ENCODE data around the gene TLR1.

TLR1 gene

GRCh38 chr4:38751341-38752010, 53.1 kb downstream of the TLR1 start:
- Histone ChIP-seq H3K4me3 (ENCODE audit: low read length) (no peak overlapping the region), H3K27me3 (ENCODE audit: low read depth, low read length) (no peaks in the 10 kb centered on the region), H3K4me2 (ENCODE audit: low read length) (no peak overlapping the region), H3K4me1 (ENCODE audit: low read length) (peaks cover 4% of the 10 kb centered on the region; the same call in 1 of the 2 replicates), H3K79me2 (ENCODE audit: low read length) (no peaks in the 10 kb centered on the region), H3K36me3 (replicated peaks; ENCODE audit: low read depth, low read length) (peaks cover 10% of the 10 kb centered on the region), H4K20me1 (ENCODE audit: insufficient read depth, low read length) (no peaks in the 10 kb centered on the region), H3K27ac (ENCODE audit: low read length) (no peak overlapping the region), H2AFZ (ENCODE audit: low read depth, low read length) (no peak overlapping the region), H3K9me3 (ENCODE audit: insufficient read depth, low read length) (0 out of 2 replicates have a peak, but pooled peaks cover 3% of the 10 kb centered on the region), H3K9ac (ENCODE audit: low read length) (no peak overlapping the region)
- TF ChIP-seq, protein P1, sequence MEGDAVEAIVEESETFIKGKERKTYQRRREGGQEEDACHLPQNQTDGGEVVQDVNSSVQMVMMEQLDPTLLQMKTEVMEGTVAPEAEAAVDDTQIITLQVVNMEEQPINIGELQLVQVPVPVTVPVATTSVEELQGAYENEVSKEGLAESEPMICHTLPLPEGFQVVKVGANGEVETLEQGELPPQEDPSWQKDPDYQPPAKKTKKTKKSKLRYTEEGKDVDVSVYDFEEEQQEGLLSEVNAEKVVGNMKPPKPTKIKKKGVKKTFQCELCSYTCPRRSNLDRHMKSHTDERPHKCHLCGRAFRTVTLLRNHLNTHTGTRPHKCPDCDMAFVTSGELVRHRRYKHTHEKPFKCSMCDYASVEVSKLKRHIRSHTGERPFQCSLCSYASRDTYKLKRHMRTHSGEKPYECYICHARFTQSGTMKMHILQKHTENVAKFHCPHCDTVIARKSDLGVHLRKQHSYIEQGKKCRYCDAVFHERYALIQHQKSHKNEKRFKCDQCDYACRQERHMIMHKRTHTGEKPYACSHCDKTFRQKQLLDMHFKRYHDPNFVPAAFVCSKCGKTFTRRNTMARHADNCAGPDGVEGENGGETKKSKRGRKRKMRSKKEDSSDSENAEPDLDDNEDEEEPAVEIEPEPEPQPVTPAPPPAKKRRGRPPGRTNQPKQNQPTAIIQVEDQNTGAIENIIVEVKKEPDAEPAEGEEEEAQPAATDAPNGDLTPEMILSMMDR (IDR thresholded peaks at IDR 0.05; ENCODE audit: low read depth, low read length): no peak
- no peak for TF ChIP-seq EZH2phosphoT487 (IDR thresholded peaks at IDR 0.05; ENCODE audit: low read depth)

GRCh38 chr4:38749336-38749735, 55.3 kb downstream of the TLR1 start:
- Histone ChIP-seq H3K27ac (ENCODE audit: low read length) (no peak overlapping the region), H3K27me3 (ENCODE audit: low read depth, low read length) (no peaks in the 10 kb centered on the region), H3K9me3 (ENCODE audit: insufficient read depth, low read length) (0 out of 2 replicates have a peak, but pooled peaks cover 3% of the 10 kb centered on the region), H2AFZ (ENCODE audit: low read depth, low read length) (no peak overlapping the region), H3K4me2 (ENCODE audit: low read length) (no peak overlapping the region), H3K36me3 (replicated peaks; ENCODE audit: low read depth, low read length) (peaks cover 10% of the 10 kb centered on the region), H3K9ac (ENCODE audit: low read length) (no peak overlapping the region), H3K4me1 (ENCODE audit: low read length) (peaks cover 5% of the 10 kb centered on the region), H3K79me2 (ENCODE audit: low read length) (no peaks in the 10 kb centered on the region), H4K20me1 (ENCODE audit: insufficient read depth, low read length) (no peaks in the 10 kb centered on the region), H3K4me3 (ENCODE audit: low read length) (no peak overlapping the region)
- TF ChIP-seq, protein P1 (IDR thresholded peaks at IDR 0.05; ENCODE audit: low read depth, low read length): no peak
- no peak for TF ChIP-seq EZH2phosphoT487 (IDR thresholded peaks at IDR 0.05; ENCODE audit: low read depth)

DNA sequence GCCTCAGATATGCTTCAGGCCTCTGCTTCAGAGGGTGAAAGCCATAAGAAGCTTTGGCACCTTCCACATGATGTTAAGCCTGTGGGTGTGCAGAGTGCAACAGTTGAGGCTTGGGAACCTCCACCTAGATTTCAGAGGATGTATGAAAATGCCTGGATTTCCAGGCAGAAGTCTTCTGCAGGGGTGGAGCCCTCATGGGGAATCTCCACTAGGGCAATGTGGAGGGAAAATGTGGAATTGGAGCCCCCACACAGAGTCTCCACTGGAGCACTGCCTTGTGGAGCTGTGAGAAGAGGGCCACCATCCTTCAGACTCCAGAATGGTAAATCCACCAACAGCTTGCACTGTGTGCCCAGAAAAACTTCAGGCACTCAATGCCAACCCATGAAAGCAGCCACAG, 57.0 kb downstream of the TLR1 start:
- Histone ChIP-seq H3K4me1 (ENCODE audit: low read length) (peaks cover 22% of the 10 kb centered on the region), H3K27me3 (ENCODE audit: low read depth, low read length) (no peaks in the 10 kb centered on the region), H3K9me3 (ENCODE audit: insufficient read depth, low read length) (0 out of 2 replicates have a peak, but pooled peaks cover 3% of the 10 kb centered on the region)

More for the DNA sequence above, 57.0 kb downstream of the TLR1 start:
- H3K36me3 ChIP-seq (replicated peaks; ENCODE audit: low read depth, low read length): peaks cover 10% of the 10 kb centered on the region
- H3K79me2 ChIP-seq (ENCODE audit: low read length): no peaks in the 10 kb centered on the region
- H3K9ac ChIP-seq (ENCODE audit: low read length): no peak overlapping the region
- no peak overlapping the region for H2AFZ ChIP-seq (ENCODE audit: low read depth, low read length)
- H4K20me1 ChIP-seq (ENCODE audit: insufficient read depth, low read length): no peaks in the 10 kb centered on the region
- no peak overlapping the region for H3K4me3 ChIP-seq (ENCODE audit: low read length)
- TF ChIP-seq EZH2phosphoT487 (IDR thresholded peaks at IDR 0.05; ENCODE audit: low read depth): no peak
- TF ChIP-seq, protein P1 (IDR thresholded peaks at IDR 0.05; ENCODE audit: low read depth, low read length): no peak
- no peak overlapping the region for H3K4me2 ChIP-seq (ENCODE audit: low read length)
- no peak overlapping the region for H3K27ac ChIP-seq (ENCODE audit: low read length)
